GM19023 (cell line): Measurements from ENCODE around the gene PRKAR1B.

Source experiments
- ATAC-seq: cut with Tn5 transposase; IDR thresholded peaks from one replicate; pipeline ENCODE4 v1.9.1; 2021; ENCODE audit warnings: mild to moderate bottlenecking, moderate library complexity; ENCODE audit not compliant: unreplicated experiment

The PRKAR1B gene

GRCh38 chr7:727104-727805, at the start of gene PRKAR1B:
PRKAR1B (minus strand) TSS chr7:727281; CDS start chr7:711505, 15,776 bp downstream.
- peak; percentile 62 for ATAC-seq

- no peak for ATAC-seq
Measured at GRCh38 chr7:776381-776780, 49.3 kb upstream of the PRKAR1B start.

GRCh38 chr7:774161-775109, 47.4 kb upstream of the PRKAR1B start:
- no peak for ATAC-seq

- no peak for ATAC-seq
Measured at GRCh38 chr7:773622-773915, 46.5 kb upstream of the PRKAR1B start.

- ATAC-seq = no peak
Measured at GRCh38 chr7:772861-773621, 46.0 kb upstream of the PRKAR1B start.

- no peak for ATAC-seq
Measured at GRCh38 chr7:772392-772791, 45.3 kb upstream of the PRKAR1B start.

- no peak for ATAC-seq
Measured at GRCh38 chr7:772005-772294, 44.9 kb upstream of the PRKAR1B start.

- ATAC-seq = no peak
Measured at GRCh38 chr7:771234-772004, 44.3 kb upstream of the PRKAR1B start.

- no peak for ATAC-seq
Measured at GRCh38 chr7:770741-771166, 43.7 kb upstream of the PRKAR1B start.

GRCh38 chr7:770336-770735, 43.3 kb upstream of the PRKAR1B start:
- no peak for ATAC-seq

GRCh38 chr7:768881-769504, 41.9 kb upstream of the PRKAR1B start:
- ATAC-seq = no peak

GRCh38 chr7:767941-768731, 41.1 kb upstream of the PRKAR1B start:
- no peak for ATAC-seq

- ATAC-seq = no peak
Measured at GRCh38 chr7:767580-767940, 40.5 kb upstream of the PRKAR1B start.

- no peak for ATAC-seq
Measured at GRCh38 chr7:765383-765782, 38.3 kb upstream of the PRKAR1B start.

GRCh38 chr7:763762-764161, 36.7 kb upstream of the PRKAR1B start:
- ATAC-seq = no peak

GRCh38 chr7:762885-763284, 35.8 kb upstream of the PRKAR1B start:
- no peak for ATAC-seq

GRCh38 chr7:761631-762030, 34.5 kb upstream of the PRKAR1B start:
- ATAC-seq = no peak

- no peak for ATAC-seq
Measured at GRCh38 chr7:761101-761500, 34.0 kb upstream of the PRKAR1B start.

- no peak for ATAC-seq
Measured at GRCh38 chr7:760006-760405, 32.9 kb upstream of the PRKAR1B start.

GRCh38 chr7:759569-759968, 32.5 kb upstream of the PRKAR1B start:
- no peak for ATAC-seq
